ENCODE measurements around the gene OR4B1. TPM values are rescaled to one million over a fixed set of nuclear protein-coding genes. Genes with fewer than 3 reads are reported as not detected.

The OR4B1 gene
- polyA plus RNA-seq, 1 experiment: not detected

DNA sequence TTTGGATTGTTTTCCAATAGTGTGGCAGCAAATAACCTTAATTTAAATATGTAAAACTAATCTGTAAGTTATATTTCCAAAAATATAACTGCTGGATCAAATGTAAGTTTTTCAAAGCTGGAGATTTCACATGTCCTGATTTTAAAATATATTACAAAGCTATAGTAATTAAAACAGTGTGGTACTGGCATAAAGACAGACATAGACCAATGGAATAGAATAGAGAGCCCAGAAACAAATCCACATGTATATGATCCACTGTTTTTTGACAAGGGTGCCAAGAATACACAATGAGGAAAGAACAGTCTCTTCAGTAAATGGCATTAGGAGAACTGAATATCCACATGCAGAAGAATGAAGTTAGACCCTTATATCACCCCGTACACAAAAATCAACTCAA, 32.3 kb downstream of the OR4B1 start:
- ChIA-PET POLR2A (no interaction called here), CTCF (interaction anchor here (1.2 kb wide), 1 partner anchor 56 kb away, joined by 4 read pairs; no protein-coding TSS in a partner anchor)

DNA sequence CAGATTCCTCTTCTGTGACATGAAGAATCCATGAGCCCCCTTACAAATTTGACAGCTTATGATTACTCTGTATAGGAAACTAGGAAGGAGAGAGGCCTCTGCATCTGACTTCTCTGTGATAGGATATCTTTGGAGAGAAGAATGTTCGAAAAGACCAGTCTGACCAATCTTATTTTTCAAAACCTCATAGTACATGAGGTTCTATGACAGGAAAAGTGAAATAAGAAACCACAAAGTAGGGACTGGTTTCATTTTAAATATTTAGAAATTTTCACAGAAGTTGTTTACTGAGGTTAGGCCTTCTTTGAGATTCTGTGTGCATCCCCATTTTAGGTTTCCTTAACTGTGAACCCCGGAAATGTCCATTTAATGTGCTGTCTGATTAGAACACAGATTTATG, 45.0 kb downstream of the OR4B1 start:
- POLR2A ChIA-PET: no interaction called here
- Histone ChIP-seq H3K27me3 (ENCODE audit: control insufficient read depth, insufficient read depth, low read length) (no peaks in the 10 kb centered on the region), H3K27ac (ENCODE audit: low read depth, low read length) (no peak overlapping the region), H3K4me3 (ENCODE audit: low read depth, low read length) (no peak overlapping the region), H3K9me3 (ENCODE audit: control insufficient read depth, insufficient read depth, low read length) (no peaks in the 10 kb centered on the region)
- TF ChIP-seq, protein P1, sequence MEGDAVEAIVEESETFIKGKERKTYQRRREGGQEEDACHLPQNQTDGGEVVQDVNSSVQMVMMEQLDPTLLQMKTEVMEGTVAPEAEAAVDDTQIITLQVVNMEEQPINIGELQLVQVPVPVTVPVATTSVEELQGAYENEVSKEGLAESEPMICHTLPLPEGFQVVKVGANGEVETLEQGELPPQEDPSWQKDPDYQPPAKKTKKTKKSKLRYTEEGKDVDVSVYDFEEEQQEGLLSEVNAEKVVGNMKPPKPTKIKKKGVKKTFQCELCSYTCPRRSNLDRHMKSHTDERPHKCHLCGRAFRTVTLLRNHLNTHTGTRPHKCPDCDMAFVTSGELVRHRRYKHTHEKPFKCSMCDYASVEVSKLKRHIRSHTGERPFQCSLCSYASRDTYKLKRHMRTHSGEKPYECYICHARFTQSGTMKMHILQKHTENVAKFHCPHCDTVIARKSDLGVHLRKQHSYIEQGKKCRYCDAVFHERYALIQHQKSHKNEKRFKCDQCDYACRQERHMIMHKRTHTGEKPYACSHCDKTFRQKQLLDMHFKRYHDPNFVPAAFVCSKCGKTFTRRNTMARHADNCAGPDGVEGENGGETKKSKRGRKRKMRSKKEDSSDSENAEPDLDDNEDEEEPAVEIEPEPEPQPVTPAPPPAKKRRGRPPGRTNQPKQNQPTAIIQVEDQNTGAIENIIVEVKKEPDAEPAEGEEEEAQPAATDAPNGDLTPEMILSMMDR (IDR thresholded peaks at IDR 0.05; ENCODE audit: low read depth, low read length): no peak
- CTCF ChIA-PET: interaction anchor here (0.6 kb wide), 1 partner anchor 328 kb away, joined by 3 read pairs; no protein-coding TSS in a partner anchor
- DNase-seq (ENCODE audit: low read depth, low spot score): no peak

More for the DNA sequence above, 32.3 kb downstream of the OR4B1 start:
- TF ChIP-seq, protein P1 (IDR thresholded peaks at IDR 0.05; ENCODE audit: low read depth, low read length): no peak
- Histone ChIP-seq H3K27me3 (ENCODE audit: control insufficient read depth, insufficient read depth, low read length) (no peaks in the 10 kb centered on the region), H3K27ac (ENCODE audit: low read depth, low read length) (no peak overlapping the region), H3K9me3 (ENCODE audit: control insufficient read depth, insufficient read depth, low read length) (no peaks in the 10 kb centered on the region), H3K4me3 (ENCODE audit: low read depth, low read length) (no peak overlapping the region)
- DNase-seq (ENCODE audit: low read depth, low spot score): no peak

DNA sequence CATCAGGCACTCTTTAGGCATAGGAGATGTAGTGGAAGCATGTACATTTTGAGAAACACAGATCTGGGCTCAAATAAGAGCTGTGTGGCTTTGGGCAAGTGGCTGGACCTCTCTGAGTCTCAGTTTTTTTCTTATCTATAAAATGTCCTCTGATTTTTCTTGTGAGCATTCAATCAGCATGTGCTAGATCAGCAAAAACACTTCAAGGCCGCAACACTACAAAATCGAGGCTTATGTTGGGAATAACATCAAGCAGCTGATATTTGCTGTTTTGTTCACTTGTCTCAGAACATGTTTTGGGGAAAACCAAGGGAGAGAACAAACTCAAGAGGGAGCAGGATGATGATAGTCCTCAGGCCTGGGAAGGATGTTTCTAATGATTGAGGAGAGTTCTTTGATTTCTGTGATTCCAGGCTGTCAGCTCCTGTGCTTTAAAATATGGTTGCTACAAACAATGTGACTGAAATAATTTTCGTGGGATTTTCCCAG, 46.9 kb downstream of the OR4B1 start, which contains the start of gene OR4X1:
TSS of gene OR4X1 (plus strand) at position 439 of the 489 bp plus-strand sequence. CDS start at position 439, 0 bp downstream.
- DNase-seq (ENCODE audit: low read depth, low spot score): no peak
- no peak within 1 kb of the TSS for H3K27ac ChIP-seq (ENCODE audit: low read depth, low read length)
- no peak within 1 kb of the TSS for H3K4me3 ChIP-seq (ENCODE audit: low read depth, low read length)
- H3K9me3 ChIP-seq (ENCODE audit: control insufficient read depth, insufficient read depth, low read length): no peaks in the 10 kb centered on the region
- ChIA-PET CTCF (no interaction called here), POLR2A (no interaction called here)
- no peaks in the 10 kb centered on the region for H3K27me3 ChIP-seq (ENCODE audit: control insufficient read depth, insufficient read depth, low read length)
- TF ChIP-seq, protein P1 (IDR thresholded peaks at IDR 0.05; ENCODE audit: low read depth, low read length): no peak

Other genes starting within 250 kb of the OR4B1 start
- gene PTPRJ, start 236.3 kb upstream of the OR4B1 start, polyA plus RNA-seq (2011; rRNA removed): 5.2 and 6.2 TPM in 2 replicates
- not detected in 2 replicates for gene OR4X2, start 28.3 kb downstream of the OR4B1 start, polyA plus RNA-seq (2011; rRNA removed)
- gene OR4X1, start 47.1 kb downstream of the OR4B1 start, polyA plus RNA-seq (2011; rRNA removed): not detected in 2 replicates
- not detected in 2 replicates for gene OR4S1, start 89.4 kb downstream of the OR4B1 start, polyA plus RNA-seq (2011; rRNA removed)
- gene OR4C3, start 108.1 kb downstream of the OR4B1 start, polyA plus RNA-seq (2011; rRNA removed): not detected in 2 replicates
- not detected in 2 replicates for gene OR4C5, start 149.7 kb downstream of the OR4B1 start, polyA plus RNA-seq (2011; rRNA removed)

Measured in AG04450 (cell line).